Neural cell (in vitro differentiated cells): ENCODE data around the gene HECW1.

Source experiments
- CTCF ChIP-seq: fragments of 450-650 bp; IDR thresholded peaks from 2 replicates; pipeline ENCODE4 v1.5.1; 2014; ENCODE audit warnings: antibody characterized with exemption, mild to moderate bottlenecking, moderate library complexity; ENCODE audit not compliant: poor library complexity, severe bottlenecking
- EZH2 ChIP-seq: fragments of 200-600, 300-800 bp; shearing (Covaris generic), sonication (generic); IDR thresholded peaks from 2 replicates; pipeline ENCODE4 v1.6.1; 2014; ENCODE audit warnings: antibody characterized with exemption, low read length, borderline replicate concordance, mild to moderate bottlenecking; ENCODE audit not compliant: insufficient read depth, poor library complexity, severe bottlenecking
- POLR2AphosphoS5 ChIP-seq: IDR thresholded peaks from 2 replicates; pipeline ENCODE4 v1.6.1; 2012
- RAD21 ChIP-seq: fragments of 450-650 bp; conservative IDR thresholded peaks from 2 replicates; pipeline ENCODE4 v1.6.1; 2014; ENCODE audit warnings: antibody characterized with exemption, mild to moderate bottlenecking, moderate library complexity
- REST ChIP-seq: IDR thresholded peaks from 2 replicates; pipeline ENCODE4 v1.6.1; 2012; ENCODE audit warnings: borderline replicate concordance
- SMC3 ChIP-seq: fragments of 450-650 bp; conservative IDR thresholded peaks from 2 replicates; pipeline ENCODE4 v1.6.1; 2014; ENCODE audit warnings: antibody characterized with exemption, mild to moderate bottlenecking, moderate library complexity; ENCODE audit not compliant: poor library complexity

- TF ChIP-seq CTCF = no peak
- TF ChIP-seq EZH2 = no peak
- no peak for TF ChIP-seq REST
- no peak for TF ChIP-seq POLR2AphosphoS5
- no peak for TF ChIP-seq SMC3
- TF ChIP-seq RAD21 = no peak
Observed at GRCh38 chr7:43242628-43243255, 130.3 kb downstream of the HECW1 start.
